HG03045 (cell line): ENCODE data around the gene PCCA.
A peak's percentile ranks its signal among the peaks of the same experiment; 100 is the strongest.
"Not testable (repeated sequence)": the region's sequence is repeated elsewhere in the genome, so short reads cannot be mapped to it uniquely, and the experiment has no call there.

Experiments used
- ATAC-seq: cut with Tn5 transposase; IDR thresholded peaks from one replicate; pipeline ENCODE4 v1.9.1; 2021; ENCODE audit warnings: mild to moderate bottlenecking, moderate library complexity; ENCODE audit not compliant: unreplicated experiment

The PCCA gene

DNA sequence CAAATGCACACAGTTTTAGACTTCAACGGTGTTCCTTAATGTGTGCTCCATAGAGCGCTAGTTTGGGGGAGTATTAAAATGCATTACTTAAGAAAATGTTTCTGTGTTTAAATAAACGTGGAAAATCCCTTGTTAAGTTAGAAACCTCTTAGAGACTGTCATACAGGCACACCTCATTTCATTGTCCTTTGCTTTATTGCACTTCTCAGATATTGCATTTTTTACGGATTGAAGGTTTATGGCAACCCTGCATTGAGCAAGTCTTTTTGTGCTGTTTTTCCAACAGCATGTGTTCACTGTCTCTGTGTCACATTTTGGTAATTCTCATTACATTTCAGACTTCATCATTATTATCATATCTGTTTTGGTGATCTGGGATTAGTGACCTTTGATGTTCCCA, 255.7 kb downstream of the PCCA start:
- no peak for ATAC-seq

DNA sequence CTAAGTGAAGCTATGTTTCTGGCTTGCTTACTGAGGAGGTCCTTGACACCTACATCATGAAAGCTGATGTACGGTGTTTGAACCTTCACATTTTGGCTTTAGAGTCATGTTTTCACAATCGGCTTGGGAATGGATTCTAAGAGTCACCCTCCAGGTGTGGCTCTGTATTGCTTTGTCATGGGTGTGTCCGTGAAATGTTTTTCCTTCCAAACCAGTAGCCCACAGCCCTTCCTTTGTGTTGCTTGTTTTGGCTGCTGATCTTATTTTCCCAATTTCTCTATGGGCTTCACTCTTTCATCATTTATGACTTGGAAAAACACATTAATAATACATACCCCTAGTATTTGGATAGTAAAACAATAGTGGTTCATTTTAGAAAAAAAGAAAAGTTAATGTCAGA, 259.1 kb downstream of the PCCA start:
- ATAC-seq: no peak

DNA sequence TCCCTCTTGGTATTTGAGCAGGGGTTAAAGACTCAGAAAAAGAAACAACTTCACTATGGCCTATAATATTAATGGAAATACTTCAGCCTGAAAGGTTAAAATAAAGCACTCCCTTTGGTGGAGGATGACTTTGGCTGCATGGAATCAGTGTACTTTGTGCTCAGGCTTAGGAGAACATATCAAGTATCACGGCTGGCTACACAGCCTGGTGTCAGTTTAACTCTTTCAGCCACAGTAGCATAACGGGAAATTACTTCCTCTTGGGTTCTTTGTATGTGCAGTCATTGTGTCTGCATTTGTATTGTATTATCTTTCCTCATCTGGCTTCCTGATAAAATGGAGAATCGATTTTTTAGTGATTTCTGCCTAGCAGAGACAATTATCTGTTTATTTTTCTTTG, 260.7 kb downstream of the PCCA start:
- ATAC-seq: no peak

DNA sequence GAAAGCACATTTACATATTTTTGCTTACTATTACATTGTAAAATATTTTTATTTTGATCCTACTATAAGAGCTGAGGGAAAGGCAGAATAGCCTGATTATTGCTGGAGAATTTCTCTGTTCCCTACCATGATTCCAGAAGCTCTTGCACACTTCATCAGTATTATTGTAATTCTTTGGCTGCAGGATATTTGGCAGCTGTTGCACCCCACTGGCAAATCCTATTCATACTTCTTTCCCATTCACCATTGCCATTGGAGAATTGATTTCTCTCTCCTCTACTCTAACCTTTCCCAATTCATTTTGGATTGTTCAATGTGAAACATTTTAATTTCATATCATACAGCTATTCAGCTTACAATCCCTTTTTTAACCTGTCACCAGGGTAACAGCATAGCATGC, 261.7 kb downstream of the PCCA start:
- ATAC-seq: no peak

DNA sequence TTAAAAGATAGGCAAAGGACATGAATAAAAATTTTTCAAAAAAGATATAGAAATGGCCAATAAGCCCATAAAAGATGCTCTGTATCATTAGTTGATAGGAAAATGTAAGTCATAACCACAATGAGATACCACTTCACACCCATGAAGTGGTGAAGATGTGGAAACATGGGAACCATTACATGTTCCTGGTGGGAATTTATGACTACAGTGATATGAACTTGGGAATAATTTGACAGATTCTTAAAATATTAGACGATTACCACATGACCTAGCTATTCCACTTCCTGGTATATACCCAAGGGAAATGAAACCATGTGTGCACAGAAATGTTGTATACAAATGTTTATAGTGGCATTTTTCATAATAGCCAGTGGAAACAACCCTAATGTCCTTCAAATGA, 267.5 kb downstream of the PCCA start:
- ATAC-seq: no peak

DNA sequence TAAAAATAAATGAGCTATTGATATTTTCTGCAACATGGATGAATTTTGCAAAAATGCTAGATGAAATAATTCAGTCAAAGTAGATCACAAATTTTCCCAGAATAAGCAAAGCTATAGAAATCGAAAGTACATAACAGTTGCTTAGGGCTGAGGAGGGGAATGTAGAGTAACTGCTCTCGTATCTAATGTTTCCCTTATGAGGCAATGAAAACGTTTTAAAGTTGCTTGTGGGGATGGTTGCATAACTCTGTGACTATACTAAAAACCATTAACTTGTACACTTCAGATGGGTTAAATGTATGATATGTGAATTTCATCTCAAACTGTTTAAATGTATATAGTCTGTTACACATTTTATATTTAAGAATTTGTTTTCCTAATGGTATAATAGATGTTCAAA, 268.0 kb downstream of the PCCA start:
- ATAC-seq: no peak

DNA sequence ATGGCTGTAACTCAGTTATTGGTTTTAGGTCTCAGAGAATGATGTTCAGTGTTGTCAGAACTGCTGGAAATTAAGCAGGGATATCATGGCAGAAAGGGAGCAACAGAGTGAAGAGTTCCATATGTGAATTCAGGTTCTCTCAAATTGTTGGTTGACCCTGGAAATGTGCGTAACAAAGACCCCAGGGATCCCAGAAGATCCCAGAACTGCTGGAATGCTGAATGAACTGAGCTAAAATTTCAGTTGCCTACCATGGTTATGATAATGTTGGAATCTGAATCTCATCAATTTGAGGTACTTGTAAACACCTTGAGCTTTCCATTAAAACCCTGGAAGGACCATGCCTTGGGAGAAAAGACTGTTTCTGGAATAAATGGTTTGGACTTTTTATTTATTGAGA, 268.9 kb downstream of the PCCA start:
- ATAC-seq: no peak

DNA sequence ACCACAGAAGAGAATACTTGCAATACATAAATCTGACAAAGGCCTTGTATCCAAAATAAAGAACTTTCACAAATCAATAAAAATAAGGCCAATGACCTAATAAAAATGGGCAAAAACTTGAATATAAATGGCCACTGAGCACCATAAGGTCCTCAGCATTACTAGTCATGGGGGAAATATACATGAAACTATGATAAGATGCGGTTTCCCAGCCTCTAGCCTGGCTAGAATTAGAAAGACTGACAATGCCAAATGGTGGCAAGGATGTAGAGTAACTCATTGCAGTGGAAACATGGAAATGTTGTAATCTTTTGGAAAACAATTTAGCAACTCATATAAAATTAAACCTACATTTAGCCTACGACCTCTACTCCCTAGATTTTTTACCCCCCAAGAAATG, 272.6 kb downstream of the PCCA start:
- ATAC-seq: no peak

DNA sequence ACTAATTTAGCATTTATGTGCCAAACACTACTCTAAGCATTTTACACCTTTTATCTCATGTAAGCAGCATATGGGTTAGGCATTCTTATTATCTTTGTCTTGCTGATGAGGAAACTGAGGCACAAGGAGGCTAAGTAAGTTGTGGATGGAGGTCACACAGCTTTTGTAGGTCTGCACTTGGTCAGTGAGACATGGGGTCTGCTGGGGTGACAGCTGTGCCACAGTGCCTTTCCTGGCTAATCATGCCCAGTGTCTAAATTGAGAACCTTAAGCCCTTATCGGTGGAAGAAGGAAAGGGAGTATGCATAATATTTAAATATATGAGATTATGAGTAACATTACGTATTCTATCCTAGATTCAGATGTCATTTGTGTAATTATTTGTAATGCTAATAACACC, 273.5 kb downstream of the PCCA start:
- ATAC-seq: no peak

DNA sequence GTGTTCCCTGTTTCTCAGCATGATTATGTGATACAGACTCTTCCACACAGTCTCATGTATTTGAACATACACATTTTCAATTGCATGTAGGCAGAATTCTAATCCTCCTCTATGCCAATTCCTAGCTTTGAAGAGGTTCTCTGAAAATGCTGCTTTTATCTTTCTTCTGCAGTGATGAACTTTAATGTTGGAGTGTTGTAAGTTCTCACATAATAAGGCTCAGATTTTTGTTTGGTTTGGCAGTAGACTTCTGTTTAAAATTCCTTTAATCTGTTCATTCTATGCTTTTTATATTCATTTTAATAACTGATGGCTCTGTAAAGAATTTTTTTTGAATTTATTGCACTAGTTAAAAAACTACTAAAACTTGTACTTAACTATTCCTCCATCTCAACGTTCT, 273.9 kb downstream of the PCCA start:
- ATAC-seq: no peak

DNA sequence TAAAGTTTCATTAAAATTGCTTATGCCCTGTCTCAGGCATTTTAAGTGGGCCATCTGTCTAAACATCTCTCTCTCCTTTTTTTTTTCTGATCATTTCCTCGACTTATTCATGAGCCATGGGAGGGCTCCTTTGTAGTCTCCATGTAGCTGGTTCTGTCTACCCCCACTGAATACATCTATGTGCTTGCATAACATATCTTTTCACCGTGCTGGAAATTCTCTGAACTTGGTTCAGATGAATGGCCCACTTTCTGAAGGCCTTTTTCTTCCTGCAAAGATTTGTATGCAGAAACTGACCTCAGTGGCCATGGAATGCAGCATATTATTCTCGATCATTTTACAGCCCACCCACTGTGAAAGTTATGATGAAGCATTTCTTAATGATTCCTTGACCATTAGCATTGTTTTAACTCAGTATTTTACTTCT, 274.4 kb downstream of the PCCA start:
- ATAC-seq: no peak

DNA sequence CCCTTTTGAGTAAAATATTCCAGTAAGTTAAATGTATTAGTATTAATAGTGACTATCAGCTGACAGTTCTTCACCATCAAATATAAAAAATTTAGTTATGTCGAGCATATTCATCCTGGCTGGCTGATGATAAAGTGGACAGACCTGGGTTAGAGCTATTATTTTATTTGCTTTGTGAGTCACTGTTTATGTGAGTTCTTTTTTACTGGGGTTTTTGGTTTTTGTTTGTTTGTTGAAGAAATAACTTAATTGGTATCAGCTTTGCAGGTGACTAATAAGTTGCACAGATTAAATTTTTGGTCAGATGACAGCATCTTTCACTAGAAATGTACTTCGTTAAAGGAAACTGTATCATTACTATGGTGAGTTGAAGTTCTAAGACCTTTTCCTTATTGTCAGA, 275.0 kb downstream of the PCCA start:
- ATAC-seq: no peak

DNA sequence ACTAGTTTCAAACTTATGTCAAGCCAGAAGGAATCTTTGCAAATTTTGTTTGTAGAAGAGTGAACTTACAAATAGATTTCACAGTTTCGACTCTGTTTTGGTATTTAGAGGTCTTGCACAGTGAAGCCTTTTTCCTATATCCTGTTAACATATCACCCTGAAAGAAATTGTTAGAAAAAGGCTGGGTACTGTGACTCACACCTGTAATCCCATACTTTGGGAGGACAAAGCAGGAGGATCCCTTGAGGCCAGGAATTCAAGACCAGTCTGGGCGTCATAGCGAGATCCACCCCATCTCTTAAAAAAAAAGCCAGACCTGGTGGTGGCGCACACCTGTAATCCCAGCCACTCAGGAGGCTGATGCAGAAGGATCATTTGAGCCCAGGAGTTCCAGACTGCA, 275.7 kb downstream of the PCCA start:
- no peak for ATAC-seq

DNA sequence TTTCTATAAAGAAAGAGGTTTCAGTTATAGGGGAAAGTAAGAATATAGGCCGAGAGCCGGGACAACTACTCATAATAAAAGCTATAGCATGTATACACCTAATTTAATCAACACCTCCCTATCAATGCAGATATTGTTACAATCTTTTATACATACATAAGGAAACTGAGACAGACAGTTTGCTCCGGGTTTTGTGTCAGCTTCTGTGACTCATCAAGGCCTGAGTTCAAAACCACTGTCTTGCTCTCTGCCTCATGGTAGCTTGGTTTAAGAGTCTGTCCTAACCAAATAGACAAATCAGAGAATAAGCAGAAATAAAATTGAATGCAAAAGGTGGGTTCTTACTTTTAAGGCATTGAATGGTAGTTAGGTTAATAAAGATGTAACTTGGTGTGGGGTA, 276.8 kb downstream of the PCCA start:
- ATAC-seq: no peak

DNA sequence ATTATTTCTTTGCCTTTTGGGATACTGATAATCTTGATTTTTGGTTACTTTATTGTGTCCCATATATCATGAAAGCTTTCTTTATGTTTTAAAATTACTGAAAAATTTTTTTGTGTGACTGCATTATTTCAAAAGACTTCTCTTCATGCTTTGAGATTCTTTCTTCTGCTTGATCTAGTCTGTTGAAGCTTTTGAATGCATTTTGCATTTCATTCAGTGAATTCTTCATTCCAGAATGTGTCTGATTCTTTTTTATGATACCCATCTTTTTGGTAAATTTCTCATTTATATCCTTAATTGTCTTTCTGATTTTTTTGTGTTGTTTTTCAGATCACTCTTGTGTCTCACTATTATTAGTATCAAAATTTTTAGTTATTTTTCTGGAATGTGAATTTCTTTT, 289.6 kb downstream of the PCCA start:
- no peak for ATAC-seq

DNA sequence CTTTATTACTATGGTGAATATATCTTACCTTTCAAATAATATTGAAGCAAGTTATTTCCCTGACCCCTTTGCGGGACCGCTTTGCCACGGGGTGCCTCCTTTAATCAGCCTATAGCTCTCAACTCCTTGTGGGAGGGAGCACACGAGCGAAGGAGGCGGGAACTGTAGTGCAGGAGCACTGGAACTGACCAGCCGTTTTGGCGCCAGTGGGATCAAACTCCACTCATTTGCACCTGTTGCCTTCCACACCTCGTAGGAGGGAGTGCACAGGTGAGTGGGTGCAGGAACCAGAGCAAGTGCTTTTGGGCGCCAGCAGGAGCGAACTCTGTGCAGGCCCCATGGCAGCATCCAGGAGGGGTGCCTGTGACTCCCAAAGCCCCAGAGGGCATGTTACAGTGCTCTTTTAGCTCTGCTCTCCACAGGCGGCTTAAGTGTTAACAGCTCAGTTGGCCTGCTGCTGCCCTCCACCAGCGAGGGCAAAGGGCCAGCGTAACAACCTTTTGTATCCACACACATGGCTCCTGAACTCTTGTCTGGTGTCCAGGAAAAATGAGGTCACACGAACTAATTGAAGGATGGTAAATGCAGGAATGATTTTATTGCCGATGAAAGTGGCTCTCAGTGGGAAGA, 292.8 kb downstream of the PCCA start:
- ATAC-seq: no peak

DNA sequence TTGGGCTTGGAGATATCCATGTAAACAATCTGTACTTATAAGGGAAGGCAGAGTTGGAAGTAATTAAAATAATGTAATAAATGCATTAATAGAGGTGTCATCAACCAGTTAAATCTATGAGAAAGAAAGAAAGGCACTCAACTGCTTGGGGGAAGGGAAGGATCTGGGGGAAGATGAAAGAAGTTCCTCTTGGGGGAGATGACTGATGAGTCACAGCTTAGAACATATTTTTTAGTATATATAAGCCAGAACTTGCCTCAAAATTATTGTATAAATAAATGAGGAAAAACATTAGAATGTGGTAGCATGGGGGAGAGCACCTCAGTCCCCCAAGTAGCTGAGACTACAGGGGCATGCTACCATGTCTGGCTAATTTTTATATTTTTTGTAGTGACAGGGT, 293.9 kb downstream of the PCCA start:
- no peak for ATAC-seq

DNA sequence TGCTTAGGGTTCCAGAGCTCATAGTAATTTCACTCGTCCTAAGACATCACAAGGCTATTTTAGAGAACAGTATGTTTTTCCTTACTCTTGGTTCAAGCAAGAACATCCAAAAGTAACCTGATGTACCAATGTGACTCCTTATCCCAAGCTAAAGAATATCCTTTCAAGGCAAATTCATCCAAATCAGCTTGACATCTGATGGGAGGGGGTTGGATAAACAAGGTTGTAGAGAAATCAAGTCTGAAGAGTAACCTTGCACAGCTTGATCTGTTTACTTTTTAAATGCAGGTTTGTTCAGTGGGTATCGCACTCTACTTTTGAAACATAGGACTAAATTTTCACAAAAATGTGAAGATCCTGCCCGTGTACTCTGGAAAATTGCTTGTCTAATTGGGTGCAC, 298.5 kb downstream of the PCCA start:
- no peak for ATAC-seq

DNA sequence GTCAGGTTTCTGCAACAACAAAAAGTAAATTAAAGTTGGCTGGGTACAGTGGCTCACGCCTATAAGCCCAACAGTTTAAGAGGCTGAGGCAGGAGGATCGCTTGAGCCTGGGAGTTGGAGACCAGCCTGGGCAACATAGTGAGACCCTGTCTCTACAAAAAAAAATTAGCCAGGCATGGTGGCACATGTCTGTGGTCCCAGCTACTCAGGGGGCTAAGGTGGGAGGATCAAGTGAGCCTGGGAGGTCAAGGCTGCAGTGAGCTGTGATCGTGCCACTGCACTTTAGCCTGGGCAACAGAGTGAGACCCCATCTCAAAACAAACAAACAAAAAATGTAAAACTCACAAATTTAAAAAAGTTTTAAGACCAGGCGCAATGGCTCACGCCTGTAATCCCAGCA, 299.3 kb downstream of the PCCA start:
- ATAC-seq: not testable (repeated sequence)

DNA sequence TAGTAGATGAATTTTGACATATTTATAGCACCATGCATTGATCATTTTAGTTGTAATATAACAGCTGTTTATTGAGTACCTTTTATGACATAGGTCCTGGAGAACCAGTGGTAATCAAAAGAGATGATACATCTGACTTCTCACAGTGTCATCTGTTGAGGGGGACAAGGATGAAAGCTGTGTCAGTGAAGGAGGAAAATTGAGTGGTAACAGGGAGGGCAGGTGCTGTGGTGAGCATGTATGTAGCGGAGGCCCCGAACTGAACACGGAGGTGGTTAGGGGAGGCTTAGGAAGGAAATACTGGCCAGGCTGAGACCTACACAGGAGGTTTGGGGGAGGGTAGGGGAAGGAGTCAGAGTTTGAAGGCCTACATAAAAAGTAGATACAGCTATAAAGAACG, 300.0 kb downstream of the PCCA start:
- no peak for ATAC-seq

DNA sequence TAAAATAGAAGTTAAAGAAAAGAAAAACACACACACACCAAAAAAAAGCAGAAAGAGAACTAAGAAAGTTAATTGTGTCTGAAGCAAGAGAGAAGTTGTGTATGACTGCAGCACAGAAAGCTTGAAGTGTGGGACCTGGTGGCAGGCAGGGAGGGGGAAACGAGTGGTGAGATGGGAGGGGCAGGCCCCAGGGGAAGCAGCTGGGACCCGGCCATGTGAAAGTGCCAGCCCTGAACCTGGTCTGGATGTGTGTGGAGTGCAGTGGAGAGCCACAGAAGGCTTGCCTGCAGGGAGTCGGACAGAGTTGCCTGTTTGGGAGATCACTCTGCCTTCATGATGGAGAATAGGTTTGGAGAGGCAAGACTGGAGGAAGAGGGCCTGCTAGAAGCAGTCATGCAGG, 300.7 kb downstream of the PCCA start:
- ATAC-seq: no peak

DNA sequence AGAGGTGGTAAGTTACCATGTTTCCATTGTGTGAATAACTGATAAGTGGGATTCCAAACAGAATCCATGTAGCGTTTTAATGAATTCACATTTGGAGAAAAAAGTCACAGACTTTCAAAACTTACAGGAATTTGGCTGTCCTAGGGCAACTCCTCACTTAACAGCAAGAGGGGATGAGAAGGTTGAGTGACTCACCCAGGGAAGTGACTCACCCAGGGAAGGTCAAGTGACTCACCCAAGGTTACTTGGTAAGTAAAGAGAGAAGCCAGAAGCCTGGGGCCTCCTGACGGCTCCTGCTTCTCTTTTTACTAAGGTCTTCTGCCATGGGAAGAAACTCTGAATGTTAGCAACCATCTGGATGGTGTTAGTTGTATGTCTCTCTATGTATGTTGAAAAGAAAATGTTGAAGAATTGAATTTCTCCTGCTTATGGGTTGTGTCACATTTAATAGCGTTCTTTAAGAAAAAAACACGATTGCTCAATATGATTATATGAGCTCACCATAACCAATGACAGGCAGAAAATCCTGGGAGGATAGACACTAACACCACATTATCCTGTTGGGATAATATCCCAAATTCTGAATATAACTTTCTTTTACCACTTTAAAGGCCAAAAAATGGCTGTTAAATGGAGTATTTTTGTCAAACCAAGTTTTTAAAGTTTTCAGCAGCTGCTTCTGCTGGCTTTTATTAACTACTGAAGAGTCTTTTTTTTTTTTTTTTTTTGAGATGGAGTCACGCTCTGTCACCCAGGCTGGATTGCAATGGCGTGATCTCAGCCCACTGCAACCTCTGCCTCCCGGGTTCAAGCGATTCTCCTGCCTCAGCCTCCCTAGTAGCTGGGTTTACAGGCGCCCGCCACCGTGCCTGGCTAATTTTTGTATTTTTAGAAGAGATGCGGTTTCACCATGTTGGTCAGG, 304.1 kb downstream of the PCCA start:
- peak; percentile 56 for ATAC-seq
